Measurements from ENCODE around the gene NKAIN2.

Gene NKAIN2

DNA sequence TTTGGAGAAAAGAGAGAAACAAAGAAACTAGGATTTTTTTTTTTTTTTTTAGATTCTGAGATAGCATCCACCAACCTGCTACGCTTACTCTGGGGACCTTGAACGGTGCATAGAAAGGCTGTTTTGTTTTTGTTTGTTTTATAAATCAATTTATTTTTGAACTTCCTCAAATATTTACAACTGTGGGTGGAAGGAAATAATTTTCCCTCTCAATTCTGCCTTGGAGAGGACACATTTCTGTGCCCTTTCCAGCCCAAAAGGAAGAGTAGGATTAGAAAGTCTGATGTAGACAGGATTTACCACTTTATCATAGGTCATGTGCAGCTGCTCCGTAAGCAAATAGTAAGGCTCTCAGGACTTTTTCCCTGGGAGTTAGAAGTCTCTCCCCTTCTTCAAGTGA lies 190.5 kb downstream of the NKAIN2 start:
- no peak overlapping the region for H3K27ac ChIP-seq
- TF ChIP-seq, protein P1, sequence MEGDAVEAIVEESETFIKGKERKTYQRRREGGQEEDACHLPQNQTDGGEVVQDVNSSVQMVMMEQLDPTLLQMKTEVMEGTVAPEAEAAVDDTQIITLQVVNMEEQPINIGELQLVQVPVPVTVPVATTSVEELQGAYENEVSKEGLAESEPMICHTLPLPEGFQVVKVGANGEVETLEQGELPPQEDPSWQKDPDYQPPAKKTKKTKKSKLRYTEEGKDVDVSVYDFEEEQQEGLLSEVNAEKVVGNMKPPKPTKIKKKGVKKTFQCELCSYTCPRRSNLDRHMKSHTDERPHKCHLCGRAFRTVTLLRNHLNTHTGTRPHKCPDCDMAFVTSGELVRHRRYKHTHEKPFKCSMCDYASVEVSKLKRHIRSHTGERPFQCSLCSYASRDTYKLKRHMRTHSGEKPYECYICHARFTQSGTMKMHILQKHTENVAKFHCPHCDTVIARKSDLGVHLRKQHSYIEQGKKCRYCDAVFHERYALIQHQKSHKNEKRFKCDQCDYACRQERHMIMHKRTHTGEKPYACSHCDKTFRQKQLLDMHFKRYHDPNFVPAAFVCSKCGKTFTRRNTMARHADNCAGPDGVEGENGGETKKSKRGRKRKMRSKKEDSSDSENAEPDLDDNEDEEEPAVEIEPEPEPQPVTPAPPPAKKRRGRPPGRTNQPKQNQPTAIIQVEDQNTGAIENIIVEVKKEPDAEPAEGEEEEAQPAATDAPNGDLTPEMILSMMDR (conservative IDR thresholded peaks at IDR 0.05; ENCODE audit: low read depth) = no peak
- DNase-seq (ENCODE audit: low spot score) = no peak
- ChIA-PET POLR2A (ENCODE audit: low non-redundant PET) (no interaction called here), CTCF (interaction anchor here (0.6 kb wide), 2 partner anchors 28 to 151 kb away, joined by 3 to 9 read pairs; no protein-coding TSS in a partner anchor)

DNA sequence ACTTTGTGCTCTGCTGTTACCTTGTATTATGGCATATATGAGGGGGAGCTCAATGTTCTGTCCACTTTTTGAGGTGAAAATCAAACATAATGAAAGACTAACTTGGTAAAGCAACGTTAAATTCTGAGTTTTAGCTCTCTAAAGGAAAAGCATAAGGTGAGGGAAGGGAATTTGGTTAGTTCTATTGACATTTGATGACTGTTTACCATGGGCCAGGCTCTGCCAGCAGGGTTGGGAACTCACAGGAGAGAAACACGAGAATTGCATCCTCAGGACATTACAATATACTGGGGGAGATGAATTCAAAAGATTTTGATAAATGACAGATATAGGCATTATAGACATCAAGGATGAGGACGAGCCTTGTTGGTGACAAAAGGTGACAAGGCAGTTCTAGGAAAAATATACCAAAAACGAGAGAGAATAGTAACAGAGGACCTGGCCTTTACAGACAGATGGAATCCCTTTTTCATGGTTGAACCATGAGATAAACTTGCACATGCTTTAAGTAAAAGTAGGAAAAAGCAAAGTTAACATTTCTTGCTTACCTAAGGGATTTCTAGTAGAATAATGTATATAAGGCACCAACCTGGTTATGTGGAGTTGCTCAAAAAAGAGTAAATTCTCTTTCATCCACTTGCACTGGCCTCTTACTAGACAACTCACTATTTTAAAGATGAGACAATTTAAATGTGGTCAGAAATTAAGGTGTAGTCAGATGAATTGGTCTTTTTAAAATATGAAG lies 191.4 kb downstream of the NKAIN2 start:
- no peak for DNase-seq (ENCODE audit: low spot score)
- POLR2A ChIA-PET (ENCODE audit: low non-redundant PET) = no interaction called here
- CTCF ChIA-PET = no interaction called here
- TF ChIP-seq, protein P1 (conservative IDR thresholded peaks at IDR 0.05; ENCODE audit: low read depth) = no peak
- H3K27ac ChIP-seq = no peak overlapping the region

DNA sequence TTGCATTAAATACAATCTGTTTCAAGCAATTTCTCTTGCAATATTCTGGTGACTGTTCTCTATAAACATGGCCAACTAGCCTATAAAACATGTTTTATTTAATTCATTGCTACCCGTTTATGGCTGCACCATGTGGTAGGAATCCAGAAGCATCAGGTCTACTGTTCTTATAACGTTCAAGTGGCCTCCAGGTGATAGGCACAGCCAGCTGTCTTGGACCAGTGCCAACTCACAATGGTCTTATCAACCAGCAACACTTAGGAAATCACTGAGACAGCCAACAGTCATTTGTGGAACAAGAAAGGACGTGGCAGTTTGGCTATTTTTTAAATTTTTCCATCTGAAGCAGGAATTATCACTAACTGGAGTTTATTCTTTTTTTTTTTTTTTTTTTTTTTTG lies 193.6 kb downstream of the NKAIN2 start:
- TF ChIP-seq, protein P1 (conservative IDR thresholded peaks at IDR 0.05; ENCODE audit: low read depth) = no peak
- H3K27ac ChIP-seq = no peak overlapping the region
- POLR2A ChIA-PET (ENCODE audit: low non-redundant PET) = no interaction called here
- CTCF ChIA-PET = no interaction called here
- DNase-seq (ENCODE audit: low spot score) = no peak

DNA sequence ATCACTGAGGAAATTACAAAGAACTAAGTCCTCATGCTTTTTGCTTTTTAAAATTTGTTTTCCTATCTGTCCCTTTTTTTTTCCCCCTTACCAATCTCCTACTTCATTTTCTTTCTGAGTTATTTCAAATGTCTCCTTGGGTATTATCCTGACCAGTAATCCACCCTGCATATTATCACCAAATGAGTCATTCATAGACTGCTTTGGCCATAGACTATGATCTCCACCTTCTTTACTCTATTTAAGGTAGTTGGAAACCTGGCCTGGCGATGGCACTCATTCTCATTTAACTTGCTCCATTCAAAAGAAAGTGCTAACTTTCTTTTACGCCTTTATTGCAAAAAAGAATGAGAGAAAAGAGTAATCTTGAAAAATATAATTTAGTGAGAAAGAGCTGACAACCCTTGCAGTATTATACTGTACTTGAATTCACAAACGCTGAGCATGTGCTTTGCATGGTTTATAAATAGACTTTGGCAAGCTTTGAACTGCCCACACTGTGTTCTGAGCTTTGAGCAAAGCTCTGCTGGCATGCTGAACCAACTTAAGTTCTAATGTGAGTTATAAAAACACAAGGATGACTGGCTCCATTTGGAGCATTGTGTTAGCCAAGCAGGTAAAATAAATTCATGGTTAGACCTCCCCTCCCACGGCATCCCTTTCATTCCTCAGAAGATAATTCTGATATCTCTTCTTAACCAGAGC lies 198.9 kb downstream of the NKAIN2 start:
- DNase-seq (ENCODE audit: low spot score) = no peak
- TF ChIP-seq, protein P1 (conservative IDR thresholded peaks at IDR 0.05; ENCODE audit: low read depth) = no peak
- POLR2A ChIA-PET (ENCODE audit: low non-redundant PET) = no interaction called here
- CTCF ChIA-PET = no interaction called here
- no peak overlapping the region for H3K27ac ChIP-seq

DNA sequence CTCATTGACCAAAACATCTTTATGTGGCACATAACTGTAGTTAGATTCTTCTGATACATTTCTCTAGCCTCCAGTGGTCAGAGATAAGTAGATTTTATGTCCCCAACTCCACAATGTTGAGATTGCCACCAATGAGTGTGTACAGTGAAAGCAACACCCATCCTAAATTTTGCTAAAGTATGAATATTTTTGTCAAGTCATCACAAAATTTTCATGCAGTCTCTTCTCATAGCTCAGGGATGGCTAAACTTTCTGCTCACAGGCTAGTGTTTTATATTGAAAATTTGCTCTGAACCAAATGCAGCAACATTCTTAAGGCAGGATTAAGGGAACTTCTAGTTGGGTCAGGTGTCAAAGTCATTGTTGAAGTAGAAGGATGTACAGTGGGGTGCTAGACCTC lies 203.6 kb downstream of the NKAIN2 start:
- ChIA-PET CTCF (no interaction called here), POLR2A (ENCODE audit: low non-redundant PET) (no interaction called here)
- TF ChIP-seq, protein P1 (conservative IDR thresholded peaks at IDR 0.05; ENCODE audit: low read depth) = no peak

DNA sequence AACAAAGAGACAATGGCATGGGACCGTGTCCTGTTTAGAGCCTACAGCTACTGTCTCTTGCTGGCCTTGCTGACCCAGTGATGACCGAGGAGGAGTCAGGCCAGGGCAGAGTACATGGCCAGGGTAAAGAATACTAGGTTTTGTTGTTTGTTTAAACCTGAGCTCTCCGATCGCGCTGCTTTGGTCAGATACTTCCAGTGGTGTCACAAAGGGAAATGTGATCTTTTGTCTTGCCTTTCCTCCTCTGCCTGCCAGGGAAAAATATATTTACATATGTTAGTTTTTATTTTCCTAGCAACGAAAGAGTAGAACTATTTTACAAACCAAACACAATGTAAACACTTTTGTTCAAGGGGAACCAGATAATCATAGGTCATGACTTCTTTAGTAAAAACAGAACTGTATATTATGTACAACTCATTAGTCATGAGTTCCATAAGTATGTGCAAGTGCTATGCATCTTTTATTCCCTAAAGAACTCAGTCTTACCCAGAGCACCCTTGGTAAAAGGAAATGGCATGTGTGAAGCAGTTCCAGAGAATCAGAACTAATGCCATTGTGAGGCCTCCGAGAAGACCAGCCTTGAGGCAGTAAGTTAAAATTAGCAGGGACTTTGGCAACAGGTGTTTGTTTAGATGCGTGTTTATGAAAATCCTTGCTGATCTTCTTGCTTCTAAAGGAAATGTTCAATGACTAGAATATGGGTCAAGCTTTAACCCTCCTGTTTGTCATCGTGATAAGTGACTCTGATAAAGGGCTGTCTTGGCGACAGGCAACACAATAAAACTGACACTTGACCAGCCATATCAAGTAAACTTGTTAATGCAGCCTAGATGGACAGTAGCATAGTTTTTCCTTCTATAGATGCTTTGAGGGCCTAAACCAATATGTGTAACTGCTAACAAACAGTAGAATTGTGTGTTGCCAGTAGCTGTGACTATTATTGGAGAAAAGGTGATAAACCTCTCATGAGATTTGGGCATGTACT lies 204.6 kb downstream of the NKAIN2 start:
- ChIA-PET POLR2A (ENCODE audit: low non-redundant PET) (no interaction called here), CTCF (no interaction called here)
- no peak overlapping the region for H3K27ac ChIP-seq
- TF ChIP-seq, protein P1 (conservative IDR thresholded peaks at IDR 0.05; ENCODE audit: low read depth) = no peak
- DNase-seq (ENCODE audit: low spot score) = no peak

More for the DNA sequence above, 203.6 kb downstream of the NKAIN2 start:
- H3K27ac ChIP-seq = no peak overlapping the region
- no peak for DNase-seq (ENCODE audit: low spot score)

All from RWPE1 (cell line).